HG03064 (cell line): ENCODE data around the gene ADCY10.
"Not testable (repeated sequence)": the region's sequence is repeated elsewhere in the genome, so short reads cannot be mapped to it uniquely, and the experiment has no call there.

Experiments
- ATAC-seq: cut with Tn5 transposase; IDR thresholded peaks from one replicate; pipeline ENCODE4 v1.9.1; 2021; ENCODE audit warnings: low read depth; ENCODE audit not compliant: unreplicated experiment

ADCY10 gene

GRCh38 chr1:167861664-167862381 is 52.1 kb downstream of the ADCY10 start:
- ATAC-seq: no peak

GRCh38 chr1:167860231-167860923 is 53.6 kb downstream of the ADCY10 start:
- ATAC-seq: no peak

- ATAC-seq: no peak
These were observed 57.1 kb downstream of the ADCY10 start for GRCh38 chr1:167856711-167857418.

- ATAC-seq: no peak
These were observed 59.8 kb downstream of the ADCY10 start for GRCh38 chr1:167854184-167854583.

GRCh38 chr1:167849666-167850065 is 64.3 kb downstream of the ADCY10 start:
- no peak for ATAC-seq

- no peak for ATAC-seq
These were observed 71.1 kb downstream of the ADCY10 start for GRCh38 chr1:167842872-167843271.

- no peak for ATAC-seq
These were observed 72.4 kb downstream of the ADCY10 start for GRCh38 chr1:167841530-167841929.

- ATAC-seq: no peak
These were observed 74.9 kb downstream of the ADCY10 start for GRCh38 chr1:167839009-167839408.

GRCh38 chr1:167837326-167837725 is 76.6 kb downstream of the ADCY10 start:
- no peak for ATAC-seq

GRCh38 chr1:167836197-167836596 is 77.7 kb downstream of the ADCY10 start:
- ATAC-seq: no peak

- no peak for ATAC-seq
These were observed 80.0 kb downstream of the ADCY10 start for GRCh38 chr1:167833904-167834303.

GRCh38 chr1:167832693-167833092 is 81.2 kb downstream of the ADCY10 start:
- no peak for ATAC-seq

- ATAC-seq: not testable (repeated sequence)
These were observed 83.3 kb downstream of the ADCY10 start for GRCh38 chr1:167830668-167831067.

GRCh38 chr1:167829868-167830267 is 84.1 kb downstream of the ADCY10 start:
- ATAC-seq: no peak

- ATAC-seq: no peak
These were observed 87.8 kb downstream of the ADCY10 start for GRCh38 chr1:167826127-167826526.

GRCh38 chr1:167825419-167826079 is 88.4 kb downstream of the ADCY10 start:
- ATAC-seq: no peak

GRCh38 chr1:167824163-167824794 is 89.7 kb downstream of the ADCY10 start:
- no peak for ATAC-seq

GRCh38 chr1:167821969-167822685 is 91.8 kb downstream of the ADCY10 start:
- no peak for ATAC-seq

GRCh38 chr1:167821356-167821685 is 92.6 kb downstream of the ADCY10 start:
- ATAC-seq: no peak
